Fibroblast of skin of back (primary cell): ENCODE data around the gene FNIP2.

Experiments used
- DNase-seq: peaks from one replicate; pipeline ENCODE4 v3.0.0-alpha.2; 2013

FNIP2 gene

DNA sequence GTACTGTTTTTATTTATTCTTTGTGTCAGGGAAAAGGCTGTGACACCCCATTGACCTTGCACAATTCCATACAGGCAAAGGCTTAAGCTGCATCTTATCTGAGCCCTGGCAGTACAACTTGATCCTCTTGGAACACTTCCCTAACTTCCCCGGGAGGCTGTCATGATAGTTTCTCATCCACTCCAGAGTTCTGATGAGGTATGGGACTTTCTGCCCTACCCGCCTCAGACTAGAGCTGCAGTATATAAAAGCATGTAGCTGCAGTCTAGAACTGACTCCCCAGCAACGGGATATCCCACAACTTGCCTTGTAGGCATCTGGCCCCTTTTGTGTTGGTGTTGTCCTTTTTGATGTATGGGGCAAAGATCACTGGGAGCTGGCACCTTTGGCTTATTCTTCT, 72.7 kb downstream of the FNIP2 start:
- no peak for DNase-seq

DNA sequence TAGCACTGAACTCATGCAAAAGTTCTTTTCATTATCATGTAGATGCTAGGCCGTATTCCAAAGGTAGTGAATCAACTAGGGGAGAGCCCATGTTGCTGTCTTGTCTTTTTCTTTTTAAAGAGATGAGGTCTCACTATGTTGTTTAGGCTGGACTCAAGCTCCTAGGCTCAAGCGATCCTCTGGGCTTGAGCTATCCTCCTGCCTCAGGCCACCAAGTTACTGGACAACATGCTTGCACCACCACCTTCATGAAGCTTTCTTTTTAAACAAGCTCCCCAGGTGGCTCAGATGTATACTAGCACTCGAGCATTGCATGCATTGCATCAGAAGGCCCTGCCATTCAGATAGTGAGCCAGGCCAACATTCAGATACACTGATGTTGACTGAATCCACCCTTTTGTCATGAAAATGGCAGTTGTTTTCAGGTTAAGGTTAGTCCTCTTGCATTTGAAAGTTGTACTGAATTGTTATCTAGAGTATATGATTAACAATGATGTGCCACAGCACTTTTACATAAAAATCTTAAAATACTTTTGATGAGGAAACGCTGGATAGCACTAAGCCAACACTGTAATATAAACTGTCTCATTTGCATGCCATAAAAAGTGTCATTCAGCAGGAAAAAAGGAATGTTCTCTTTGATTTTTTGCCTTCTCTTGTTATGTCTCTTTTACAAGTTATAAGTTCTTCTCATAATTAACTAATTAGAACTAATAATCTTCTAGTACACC, 76.7 kb downstream of the FNIP2 start:
- no peak for DNase-seq

DNA sequence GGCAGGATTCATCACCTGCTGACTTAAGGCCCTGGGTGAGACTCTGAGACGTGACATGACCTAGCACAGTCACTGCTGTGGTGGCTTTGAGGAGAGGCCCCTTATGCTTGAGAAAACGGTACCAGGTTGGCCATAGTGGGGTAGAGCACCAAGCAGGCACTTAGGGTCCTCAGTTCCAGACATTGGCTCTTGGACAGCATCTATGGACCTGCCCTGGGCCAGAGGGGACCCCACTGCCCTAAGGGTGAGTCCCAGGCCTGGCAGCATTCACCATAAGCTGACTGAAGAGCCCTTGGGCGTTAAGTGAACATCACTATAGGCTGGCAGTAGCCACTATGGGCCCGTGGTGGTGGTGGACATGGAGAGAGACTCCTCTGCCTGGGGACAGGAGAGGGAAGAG, 78.7 kb downstream of the FNIP2 start:
- DNase-seq: no peak

DNA sequence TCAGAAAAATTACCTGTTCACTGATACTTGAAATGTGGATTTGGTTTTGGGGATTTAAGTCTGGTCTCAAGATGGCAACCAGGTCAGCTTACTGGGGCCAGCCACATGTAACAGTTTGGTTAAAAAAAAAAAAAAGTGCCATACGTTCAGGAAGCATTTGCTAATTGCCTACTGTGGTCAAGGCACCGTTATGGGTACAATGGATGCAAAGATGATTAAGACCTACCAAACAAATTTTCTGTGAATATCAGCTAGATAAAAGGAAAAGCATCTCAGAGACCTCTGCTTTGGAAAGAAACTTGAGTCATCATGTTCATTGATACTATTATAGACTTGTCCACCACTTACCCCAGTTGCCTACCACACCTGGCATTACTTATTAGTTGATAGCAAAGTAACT, 80.9 kb downstream of the FNIP2 start:
- no peak for DNase-seq

DNA sequence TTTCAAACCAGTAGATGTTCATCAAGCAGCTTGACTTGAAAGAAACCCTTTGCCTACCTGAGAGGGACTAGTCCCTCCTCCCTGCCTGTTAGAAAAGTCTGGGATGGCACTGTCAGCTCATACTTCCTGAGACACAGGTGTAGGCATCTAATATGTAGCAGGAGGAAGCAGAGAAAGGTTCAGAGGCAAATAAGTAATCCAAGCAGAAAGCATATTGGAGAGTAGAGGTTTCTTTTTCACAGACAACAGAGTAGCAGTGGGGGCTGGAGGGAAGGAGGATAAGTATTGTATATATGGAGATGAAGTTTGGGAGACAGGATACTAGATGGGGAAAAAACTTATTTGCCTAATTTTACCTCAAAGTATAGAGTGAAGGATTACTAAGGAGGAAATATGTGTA, 81.5 kb downstream of the FNIP2 start:
- DNase-seq: no peak

DNA sequence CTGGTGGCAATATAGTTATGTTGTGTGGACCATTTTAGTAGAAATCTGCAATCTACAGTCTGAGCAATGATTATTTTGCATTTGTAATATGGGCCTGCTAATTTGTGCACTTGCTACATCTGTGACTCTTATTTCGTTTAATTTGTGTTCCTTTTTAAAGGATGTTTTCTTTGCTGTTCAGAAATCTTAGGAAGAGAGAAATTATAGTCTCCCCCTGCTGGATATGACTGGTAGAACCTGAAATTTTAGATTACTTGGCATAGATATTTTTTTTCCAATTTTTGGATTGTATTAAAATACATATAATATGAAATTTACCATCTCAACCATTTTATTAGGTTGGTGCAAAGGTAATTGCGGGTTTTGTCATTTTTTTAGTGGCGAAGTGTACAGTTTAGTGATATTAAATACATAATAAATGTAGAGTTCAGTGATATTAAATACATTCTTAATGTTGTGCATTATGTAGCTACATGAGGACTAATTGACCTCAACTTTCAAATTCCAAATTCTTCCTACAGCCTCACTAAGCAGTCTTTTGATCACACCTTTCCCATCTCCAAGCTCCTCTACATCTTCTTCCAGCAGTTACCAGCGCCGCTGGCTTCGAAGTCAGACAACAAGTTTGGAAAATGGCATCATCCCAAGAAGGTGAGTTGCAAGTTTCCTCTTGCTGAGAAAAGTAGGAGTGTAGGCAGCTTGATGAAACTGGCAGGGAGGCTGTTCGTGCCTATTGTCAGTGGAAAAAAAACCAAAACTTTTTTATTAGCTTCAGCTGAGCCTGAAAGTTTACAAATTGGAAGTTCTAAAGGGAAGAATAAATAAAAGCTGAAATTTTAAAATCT, 82.2 kb downstream of the FNIP2 start:
- peak; percentile 42 for DNase-seq

DNA sequence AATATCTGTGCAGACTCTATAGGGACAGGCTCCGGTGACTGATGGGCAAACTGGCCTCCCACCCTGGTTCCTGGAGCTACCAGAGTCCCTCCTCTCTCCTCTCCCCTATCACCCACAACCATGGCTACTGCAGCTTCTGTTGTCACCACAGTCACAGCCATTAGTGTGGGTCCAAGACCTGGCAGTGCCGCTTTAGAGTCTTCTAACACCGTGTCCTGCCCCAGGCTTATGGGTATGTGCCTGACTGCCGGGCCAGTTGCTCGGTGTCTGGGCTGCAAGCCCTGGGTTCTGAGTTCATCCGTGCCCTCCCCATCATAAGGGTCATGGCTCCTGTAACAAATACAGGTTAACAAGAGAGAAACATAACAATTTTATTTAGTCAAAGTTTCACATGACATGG, 85.4 kb downstream of the FNIP2 start:
- DNase-seq: no peak

DNA sequence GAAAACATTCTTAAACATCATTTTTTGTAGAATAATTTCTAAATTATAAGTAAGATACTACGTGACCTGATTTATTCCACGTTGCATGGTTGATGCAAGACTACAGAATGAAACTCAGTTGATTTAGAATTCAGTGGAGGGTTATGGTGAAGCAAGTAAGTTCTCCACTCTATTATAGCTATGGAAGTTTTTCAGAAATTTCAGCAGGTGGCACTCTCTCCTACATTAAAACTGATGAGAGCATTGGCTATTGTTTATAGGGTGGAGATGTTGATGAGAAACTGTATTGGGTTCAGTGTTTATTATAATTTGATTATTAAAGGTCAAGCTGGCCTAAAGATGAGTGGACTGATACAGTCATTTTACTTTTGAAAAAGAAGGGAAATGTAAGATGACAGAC, 88.0 kb downstream of the FNIP2 start:
- peak; percentile 46 for DNase-seq

DNA sequence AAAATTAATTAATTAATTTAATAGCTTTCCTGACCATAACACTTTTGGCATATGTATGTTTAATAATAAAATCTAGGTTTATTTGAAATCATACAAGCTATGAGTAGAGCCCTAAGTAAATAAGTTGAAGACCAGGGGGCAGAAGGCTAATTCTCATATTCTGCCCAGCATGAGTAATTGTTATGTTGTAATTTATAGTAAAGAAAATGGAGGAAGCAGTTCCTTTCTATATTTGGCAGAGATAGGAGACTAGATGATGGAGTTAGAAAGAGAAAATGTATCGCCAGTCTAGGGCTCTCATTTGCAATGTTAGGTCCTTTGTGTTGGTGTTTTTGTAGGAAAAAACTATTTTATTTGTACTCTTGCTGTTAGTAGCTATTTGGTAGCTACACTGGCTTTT, 89.1 kb downstream of the FNIP2 start:
- DNase-seq: peak; percentile 11

DNA sequence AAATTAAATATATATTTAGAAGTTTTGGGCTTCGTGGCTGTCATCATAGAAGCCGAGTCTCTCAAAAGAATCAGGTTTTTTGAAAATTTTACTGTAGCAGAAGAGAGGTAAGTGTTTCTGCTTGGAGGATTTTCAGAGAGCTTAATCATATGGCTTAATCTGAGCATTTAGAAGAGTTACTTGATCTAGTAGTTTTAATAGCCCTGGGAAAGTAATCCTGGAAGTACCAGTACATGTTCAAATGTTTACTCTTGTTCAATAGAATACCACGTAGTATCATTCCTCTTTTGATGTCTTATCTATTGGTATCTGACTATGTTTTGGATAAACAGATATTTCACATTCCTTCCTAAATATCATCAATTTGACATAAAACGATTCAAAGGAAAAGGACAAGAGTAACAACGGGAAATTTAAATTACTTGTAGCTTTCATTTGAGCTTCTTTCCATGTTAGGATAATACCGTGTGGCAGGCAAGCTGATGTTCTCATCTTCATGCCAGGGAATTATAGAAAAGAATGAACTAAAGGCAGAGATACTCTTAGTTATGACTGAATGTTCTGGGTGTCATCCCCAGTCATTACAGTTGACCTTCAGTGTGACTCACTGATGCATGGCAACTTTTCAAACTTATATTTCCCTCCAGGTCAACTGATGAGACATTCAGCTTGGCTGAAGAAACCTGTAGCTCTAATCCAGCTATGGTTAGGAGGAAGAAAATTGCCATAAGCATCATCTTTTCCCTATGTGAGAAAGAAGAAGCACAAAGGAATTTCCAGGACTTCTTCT, 89.8 kb downstream of the FNIP2 start:
- peak; percentile 54 for DNase-seq

DNA sequence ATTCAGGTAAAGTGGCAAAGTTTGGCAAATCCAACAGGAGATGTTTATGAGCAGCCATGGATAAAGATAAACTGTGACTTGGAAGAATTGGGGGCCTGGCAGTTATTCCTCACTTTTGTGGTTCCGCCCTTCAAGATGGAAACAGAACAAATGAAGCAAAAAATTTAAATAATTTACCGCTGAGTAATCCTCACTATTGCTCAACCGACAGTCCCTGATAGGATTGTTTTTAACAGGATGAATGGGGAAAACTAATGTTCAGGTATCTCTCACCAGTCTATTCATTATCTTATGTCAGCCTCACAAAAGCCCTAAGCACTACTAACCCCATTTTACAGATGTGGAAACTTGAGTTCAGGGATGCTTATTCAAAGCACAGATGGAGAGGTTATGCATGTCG, 90.8 kb downstream of the FNIP2 start:
- DNase-seq: no peak

DNA sequence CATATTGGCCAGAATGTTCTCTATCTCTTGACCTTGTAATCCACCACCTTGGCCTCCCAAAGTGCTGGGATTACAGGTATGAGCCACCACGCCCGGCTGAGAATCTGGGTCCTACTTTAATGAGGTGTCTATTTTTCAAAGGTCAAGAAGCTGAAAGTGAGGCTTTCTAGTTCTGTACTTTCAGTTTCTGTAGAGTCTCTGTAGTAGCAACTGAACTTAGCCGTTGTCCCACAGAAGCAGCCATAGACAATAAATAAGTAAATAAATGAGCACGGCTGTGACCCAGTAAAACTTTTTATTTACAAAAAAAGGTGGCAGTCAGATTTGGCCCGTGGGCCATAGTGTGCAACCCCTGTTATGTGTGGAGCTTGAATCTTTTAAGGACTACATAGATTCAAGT, 92.0 kb downstream of the FNIP2 start:
- DNase-seq: no peak

DNA sequence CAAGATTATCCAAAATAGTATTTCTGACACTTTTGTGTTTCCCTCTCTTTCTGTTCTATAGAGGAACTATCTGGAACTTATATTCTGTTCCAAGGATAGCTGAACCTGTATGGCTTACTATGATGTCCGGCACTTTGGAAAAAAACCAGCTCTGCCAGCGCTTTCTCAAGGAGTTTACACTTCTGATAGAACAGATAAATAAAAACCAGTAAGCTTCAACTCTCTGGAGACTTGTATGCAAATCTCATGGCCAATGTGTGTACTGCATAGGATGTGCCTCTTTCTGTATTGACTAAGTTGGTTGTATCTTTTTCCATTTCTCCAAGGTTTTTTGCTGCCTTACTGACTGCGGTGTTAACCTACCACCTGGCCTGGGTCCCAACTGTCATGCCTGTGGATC, 92.5 kb downstream of the FNIP2 start:
- DNase-seq: no peak

DNA sequence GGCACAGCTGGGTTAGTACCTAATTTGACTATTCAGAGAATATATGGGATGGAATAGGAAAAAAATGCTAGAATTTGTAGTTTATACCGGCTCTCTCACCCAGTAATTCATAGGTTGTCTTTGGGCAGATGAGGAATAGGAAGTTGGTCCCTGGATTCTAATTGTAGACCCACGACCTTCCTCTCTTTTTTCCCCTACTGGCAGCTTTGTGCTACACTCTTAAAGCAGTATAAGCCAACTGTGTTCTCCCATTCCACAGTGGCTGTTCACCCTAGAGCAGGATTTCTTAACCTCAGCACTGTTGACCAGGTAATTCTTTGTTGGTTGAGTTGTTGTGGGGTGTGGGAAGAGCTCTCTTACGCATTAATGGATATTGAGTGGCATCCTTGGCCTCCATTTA, 92.9 kb downstream of the FNIP2 start:
- no peak for DNase-seq

DNA sequence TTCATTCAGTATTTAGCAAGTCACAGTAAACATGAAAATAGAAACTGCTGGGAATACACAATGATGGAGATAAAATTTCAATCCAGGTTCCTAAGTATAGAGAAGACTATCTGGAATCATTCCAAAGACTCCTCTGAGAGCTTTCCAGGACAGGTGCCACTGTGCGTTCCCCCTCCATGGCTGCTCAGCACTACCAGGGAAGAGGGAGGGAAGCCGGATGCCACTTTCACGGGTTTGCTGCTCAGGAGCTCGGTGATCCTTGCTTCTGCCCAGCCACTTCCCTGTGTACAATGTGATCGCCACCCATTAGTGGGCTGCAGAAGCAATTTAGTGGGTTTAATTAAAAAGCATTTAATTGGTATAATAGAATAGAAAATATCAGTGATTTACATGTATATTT, 94.5 kb downstream of the FNIP2 start:
- DNase-seq: no peak

DNA sequence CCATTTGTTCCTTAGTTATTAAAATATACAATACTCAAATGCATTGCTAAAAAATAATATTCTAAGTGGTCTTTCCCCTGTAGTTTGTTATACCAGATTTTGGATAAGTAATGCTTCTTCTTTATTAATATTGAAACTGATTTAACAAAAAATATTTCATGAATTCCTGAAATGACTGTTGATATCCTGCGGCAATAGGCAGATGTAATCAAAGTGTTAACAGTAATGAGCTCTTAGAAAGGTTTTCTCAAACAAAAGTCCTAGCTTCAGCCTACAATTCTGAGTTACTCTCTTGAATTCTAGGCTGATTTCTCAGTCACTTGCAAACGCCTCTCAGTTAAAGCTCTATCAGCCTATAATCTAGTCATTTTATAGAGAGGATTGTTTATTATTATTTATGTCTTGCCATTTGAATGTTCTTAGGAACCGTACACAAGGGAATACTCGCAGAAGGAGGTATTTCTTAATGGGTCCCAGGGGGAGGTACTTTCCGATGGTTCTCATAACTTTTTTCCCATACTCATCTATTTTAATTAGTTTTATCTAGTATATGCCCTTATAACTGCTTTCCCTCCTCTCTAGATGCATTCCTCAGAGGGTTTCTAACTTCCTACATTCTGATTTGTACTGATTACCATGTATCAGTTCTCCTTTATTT, 96.8 kb downstream of the FNIP2 start:
- no peak for DNase-seq

DNA sequence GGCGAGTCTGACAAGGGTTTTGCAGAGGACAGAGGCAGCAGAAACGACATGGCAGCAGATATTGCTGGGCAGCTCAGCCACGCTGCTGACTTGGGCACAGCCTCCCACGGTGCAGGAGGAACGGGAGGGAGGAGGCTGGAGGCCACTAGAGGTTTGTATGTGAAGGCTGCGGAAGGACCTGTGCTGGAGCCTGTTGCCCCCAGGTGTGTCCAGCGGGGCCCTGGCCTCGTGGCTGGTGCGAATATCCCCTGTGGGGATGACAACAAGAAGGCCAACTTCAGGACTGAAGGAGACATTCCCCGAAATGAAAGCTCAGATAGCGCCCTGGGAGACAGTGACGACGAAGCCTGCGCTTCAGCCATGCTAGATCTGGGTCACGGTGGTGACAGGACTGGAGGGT, 100.2 kb downstream of the FNIP2 start:
- DNase-seq: no peak

DNA sequence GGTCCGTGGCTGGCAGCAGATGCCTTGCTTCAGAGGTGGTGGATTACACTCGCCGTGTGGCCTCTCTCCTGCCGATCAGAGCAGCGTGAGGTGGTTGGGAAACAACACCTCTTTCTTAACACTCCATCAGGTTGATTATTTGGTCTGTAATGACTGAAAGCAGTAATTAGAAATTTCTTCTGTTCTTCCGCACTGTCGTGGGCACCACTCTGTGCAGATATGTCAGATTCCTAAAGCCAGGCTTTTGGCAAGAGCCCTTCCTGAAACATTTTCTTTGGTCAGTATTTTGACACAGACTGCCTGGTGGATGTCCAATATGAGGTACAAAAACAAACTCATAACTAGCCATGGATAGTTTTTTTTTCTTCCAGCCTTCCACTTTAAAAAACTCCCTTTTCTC, 100.9 kb downstream of the FNIP2 start:
- no peak for DNase-seq

DNA sequence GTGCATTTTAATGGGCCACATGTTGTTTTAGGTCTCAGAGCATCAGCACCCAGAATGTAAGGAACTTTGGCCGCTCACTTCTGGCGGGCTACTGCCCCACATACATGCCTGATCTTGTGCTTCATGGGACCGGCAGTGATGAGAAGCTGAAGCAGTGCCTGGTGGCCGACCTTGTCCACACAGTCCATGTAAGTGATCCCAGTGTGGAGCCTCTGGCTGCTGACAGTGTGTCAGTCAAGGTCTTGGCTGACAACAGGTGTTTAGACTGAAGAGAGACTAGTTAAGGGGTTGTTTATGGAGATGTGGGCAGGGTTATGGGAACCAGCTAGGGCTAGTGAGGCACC, 101.4 kb downstream of the FNIP2 start:
- no peak for DNase-seq

DNA sequence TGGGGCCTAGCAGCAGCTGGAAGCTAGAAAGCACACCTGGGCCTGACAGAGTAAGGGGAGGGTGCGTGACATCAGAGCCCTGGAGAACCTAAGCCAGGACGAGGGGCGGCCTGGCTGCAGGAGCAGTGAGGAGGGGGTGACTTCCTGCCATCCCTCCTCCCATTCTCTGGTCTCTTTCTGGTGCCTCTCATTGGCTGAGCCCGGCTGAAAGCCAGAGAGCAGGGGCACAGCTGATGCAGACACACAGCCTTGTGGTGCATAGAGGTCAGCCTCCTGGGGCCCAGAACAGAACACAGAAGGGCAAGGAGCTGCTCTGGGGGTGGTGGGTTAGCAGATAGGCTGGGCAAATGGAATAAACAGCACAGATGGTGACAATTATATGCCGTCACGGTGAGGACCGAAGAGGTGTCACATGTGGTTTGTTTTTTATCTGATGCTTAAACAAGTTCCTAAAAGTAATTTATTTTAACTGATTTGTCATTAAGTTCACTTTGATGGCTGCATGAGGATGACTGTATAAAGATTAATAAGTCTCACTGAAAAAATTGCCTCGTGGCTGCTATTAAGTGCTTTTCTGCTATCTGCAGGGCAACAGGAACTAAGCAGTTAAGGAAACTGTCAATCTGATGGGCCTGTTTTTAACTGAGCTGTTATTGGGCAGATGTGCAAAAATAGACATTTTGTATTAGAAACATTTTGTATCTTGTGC, 102.0 kb downstream of the FNIP2 start:
- no peak for DNase-seq

DNA sequence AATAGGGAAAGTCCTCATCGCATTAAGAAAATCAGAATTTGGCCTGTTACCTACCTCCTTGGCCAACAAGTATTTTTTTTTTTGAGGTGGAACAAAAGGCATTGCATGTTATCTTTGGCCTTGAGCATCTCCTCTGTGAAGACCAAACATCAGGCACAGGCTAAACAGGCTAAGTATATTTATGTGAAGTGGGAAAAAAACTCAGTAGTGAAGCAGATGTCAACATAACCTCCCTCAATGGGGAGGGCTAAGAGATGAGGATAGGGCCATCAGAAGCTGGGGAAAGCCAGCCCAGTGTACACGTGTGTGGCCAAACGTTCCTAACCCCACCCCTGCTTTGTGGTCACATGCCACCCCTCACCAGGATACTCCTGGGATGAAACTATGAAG, 102.5 kb downstream of the FNIP2 start:
- DNase-seq: no peak

DNA sequence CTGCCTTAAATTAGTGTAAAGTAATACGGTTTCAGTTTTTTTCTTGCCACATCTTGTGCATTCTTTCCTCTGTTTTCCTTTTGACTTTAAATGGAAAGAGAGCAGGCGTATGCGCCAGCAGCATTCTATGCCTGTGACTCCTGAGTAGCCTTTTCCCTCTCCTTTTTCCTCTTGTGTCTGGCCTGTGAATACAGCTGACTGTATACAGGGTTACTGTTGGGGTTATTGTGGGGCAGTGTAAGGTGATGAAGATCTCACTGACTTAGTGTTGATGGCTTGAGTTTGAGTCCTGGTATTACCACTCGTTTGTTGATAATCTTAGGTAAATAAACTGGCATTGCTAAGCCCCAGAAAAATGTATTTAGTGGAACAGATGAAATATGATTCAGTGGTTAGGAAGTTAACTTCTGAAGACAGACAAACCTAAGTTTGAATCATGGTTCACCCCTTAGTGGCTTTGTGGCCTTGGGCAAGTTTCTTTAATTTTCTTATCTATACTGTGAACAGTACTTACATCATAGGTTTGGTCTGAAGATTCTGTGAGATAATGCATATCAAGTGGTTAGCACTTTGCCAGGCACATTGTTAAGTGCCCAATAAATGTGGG, 105.1 kb downstream of the FNIP2 start:
- peak; percentile 98 for DNase-seq
